ENCODE results near the gene SHISAL2B.
"Not testable (repeated sequence)": the region's sequence is repeated elsewhere in the genome, so short reads cannot be mapped to it uniquely, and the experiment has no call there.

Gene SHISAL2B

DNA sequence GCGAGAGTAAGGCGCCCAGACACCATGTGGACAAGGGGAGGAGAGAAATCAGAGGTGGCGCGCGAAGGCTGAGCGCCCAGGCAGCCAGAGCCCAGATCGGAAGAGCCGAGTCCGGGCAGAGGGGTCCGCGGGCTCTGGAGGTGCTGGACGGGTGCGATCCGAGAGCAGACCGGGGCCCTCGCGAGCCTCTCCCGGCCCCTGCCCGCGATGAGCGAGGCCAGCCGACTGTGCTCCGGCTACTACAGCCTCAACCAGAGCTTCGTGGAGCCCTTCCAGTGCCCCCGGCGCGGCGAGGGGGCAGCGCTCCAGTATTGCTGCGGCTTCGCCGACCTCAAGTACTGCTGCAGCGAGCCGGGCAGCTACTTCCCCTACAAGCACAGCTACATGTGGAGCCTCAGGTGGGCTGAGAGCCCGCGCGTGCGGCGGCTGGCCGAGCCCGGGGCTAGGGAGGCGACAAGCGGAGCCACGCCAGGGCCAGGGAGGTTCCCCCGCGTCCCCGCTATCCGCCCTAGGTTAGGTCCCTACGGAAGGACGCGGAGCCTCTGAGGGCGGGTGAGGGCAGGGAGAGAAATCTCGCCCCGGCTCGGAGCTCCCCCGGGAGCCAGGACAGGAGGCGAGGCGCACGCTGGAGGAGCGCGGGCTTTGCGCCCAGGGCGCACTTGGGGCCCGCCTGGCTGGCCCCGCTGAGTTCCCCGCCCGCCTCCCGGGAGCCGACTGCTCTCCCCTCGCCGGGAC lies at the start of gene SHISAL2B:
TSS of gene SHISAL2B (plus strand) at position 87 of the 735 bp plus-strand sequence. CDS start at position 208, 121 bp downstream.
- no peak for DNase-seq (ENCODE audit: extremely low read depth in 1 of 2, low read depth in 1 of 2)

- DNase-seq (ENCODE audit: extremely low read depth in 1 of 2, low read depth in 1 of 2): no peak
These were observed 45.5 kb upstream of the SHISAL2B start for GRCh38 chr5:64644831-64645230.

- no peak for DNase-seq (ENCODE audit: extremely low read depth in 1 of 2, low read depth in 1 of 2)
These were observed 44.1 kb upstream of the SHISAL2B start for GRCh38 chr5:64646169-64646568.

DNA sequence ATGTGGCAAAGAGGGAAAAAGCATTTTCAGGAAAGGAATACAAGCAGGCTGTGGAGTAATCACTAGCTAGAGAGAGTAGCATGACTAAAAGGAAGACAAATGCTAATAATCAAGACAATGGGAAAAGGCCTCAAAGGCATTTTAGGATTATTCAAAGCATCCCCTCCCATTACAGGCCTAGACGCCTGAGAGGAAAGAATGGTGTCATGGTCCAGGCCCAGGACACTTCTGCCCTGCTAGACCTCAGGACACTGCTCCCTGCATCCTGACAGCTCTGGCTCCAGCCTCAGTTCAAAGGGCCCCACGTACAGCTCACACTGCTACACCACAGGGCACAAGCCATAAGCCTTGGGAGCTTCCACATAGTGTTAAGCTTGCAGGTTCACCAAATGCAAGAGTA lies 40.8 kb upstream of the SHISAL2B start:
- DNase-seq (ENCODE audit: extremely low read depth in 1 of 2, low read depth in 1 of 2): no peak

DNA sequence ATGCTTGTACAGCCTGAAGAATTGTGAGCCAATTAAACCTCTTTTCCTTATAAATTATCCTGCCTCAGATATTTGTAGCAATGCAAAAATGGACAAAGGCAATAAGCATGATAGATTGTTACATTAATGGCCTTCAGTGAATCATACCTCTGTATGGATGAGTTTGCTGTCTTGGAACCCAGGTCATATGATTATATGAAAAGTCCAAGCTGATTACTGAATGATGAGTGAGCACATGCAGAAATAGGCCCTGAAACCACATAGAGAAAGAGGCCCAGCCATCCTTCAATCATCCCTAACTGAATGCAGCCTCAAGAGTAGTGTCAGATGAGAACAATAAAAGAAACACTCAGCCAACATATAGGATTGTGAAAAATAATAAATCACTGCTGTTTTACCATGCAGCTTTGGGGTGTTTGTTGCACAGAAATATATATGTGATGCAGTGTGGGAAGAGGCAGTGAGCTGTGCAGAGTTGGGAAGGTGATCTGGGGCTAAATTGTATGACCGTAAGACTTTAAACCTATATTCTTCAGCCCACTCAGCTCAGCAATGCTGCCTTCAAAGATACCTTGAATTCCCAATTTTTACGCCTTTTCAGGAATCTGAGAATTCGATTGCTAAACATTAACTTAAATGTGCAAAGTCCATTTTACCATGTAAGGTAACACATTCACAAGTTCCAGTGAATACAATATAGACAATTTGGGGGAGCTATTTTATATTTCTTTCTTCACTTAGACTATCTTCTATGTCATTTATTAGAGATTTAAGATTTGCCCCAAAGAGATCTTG lies 36.3 kb upstream of the SHISAL2B start:
- no peak for DNase-seq (ENCODE audit: extremely low read depth in 1 of 2, low read depth in 1 of 2)

DNA sequence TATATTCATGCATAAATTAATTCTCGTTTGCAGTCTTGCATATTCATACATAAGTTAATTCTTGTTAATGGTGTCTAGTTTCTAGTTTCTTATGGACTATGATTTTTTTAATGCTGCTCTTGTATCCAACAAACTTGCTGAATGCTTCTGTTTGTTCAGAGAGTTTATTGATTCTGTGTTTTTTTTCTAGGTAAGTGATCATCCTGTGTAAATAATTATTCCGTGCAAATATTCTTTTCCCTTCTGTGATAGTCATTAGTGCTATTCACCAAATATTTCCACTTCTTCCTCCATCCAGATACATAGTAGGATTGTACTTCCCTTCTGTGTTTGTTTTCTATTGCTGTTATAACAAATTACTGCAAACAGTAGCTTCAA lies 35.8 kb upstream of the SHISAL2B start:
- DNase-seq (ENCODE audit: extremely low read depth in 1 of 2, low read depth in 1 of 2): no peak

DNA sequence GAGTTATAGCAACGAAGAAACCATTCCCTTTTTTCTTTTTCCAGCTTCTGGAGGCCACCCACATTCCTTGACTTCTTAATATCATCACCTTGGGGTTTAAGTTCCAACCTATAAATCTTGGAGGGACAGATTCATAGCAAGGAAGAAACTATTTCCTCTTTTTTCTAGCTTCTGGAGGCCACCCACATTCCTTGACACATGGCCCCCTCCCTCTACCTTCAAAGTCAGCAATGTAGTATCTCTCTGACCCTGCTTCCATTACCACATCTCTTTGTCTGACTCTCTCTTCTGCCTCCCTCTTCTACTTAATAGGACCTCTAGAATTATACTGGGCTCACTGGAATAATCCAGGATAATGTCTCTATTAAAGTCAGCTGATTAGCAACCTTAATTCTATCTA lies 34.7 kb upstream of the SHISAL2B start:
- no peak for DNase-seq (ENCODE audit: extremely low read depth in 1 of 2, low read depth in 1 of 2)

- DNase-seq (ENCODE audit: extremely low read depth in 1 of 2, low read depth in 1 of 2): no peak
These were observed 31.0 kb upstream of the SHISAL2B start for GRCh38 chr5:64659289-64659688.

GRCh38 chr5:64663181-64663580 lies 27.1 kb upstream of the SHISAL2B start:
- not testable (repeated sequence) for DNase-seq (ENCODE audit: extremely low read depth in 1 of 2, low read depth in 1 of 2)

GRCh38 chr5:64665243-64665642 lies 25.1 kb upstream of the SHISAL2B start:
- DNase-seq (ENCODE audit: extremely low read depth in 1 of 2, low read depth in 1 of 2): no peak

DNA sequence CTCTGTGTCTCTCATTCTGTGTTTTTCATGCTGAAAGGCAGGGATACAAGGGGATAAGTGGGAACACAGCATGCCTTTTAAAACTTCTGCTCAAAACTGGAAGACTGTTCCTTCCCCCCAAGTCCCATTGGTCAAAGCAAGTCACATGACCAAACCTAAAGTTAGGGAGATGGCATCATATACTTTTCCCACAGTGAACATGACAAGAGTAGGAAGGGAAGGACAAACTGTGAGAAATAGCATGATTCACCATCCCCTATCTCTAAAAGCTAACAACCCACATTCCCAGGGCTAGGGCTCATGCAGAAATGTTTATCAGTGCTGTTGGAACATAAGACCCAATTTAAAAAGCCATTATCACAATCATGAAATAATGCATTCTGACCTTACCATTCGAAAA lies 24.2 kb upstream of the SHISAL2B start:
- DNase-seq (ENCODE audit: extremely low read depth in 1 of 2, low read depth in 1 of 2): no peak

- no peak for DNase-seq (ENCODE audit: extremely low read depth in 1 of 2, low read depth in 1 of 2)
These were observed 23.2 kb upstream of the SHISAL2B start for GRCh38 chr5:64667068-64667467.

- DNase-seq (ENCODE audit: extremely low read depth in 1 of 2, low read depth in 1 of 2): no peak
These were observed 20.0 kb upstream of the SHISAL2B start for GRCh38 chr5:64670277-64670676.

DNA sequence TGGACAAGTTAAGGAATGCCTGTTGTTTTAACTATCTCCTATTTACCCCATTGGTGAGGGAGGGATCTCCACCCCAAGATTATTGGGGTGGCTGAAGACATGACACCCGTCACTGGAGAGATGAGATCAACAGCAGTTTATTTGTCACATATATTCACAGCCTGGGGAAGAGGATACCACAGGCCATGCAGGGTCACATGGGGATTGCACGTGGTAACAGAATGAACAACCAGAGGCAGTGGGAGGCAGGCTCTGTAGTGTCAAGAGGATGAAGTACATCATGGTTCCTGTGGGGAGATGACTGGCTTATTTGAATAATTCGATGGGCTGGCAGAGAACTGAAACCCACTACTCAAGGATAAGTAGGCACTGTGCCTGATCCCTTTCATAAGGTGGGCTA lies 18.6 kb upstream of the SHISAL2B start:
- DNase-seq (ENCODE audit: extremely low read depth in 1 of 2, low read depth in 1 of 2): no peak

GRCh38 chr5:64678374-64678773 lies 11.9 kb upstream of the SHISAL2B start:
- DNase-seq (ENCODE audit: extremely low read depth in 1 of 2, low read depth in 1 of 2): no peak

GRCh38 chr5:64680289-64680688 lies 10.0 kb upstream of the SHISAL2B start:
- no peak for DNase-seq (ENCODE audit: extremely low read depth in 1 of 2, low read depth in 1 of 2)

GRCh38 chr5:64682608-64683007 lies 7.7 kb upstream of the SHISAL2B start:
- no peak for DNase-seq (ENCODE audit: extremely low read depth in 1 of 2, low read depth in 1 of 2)

GRCh38 chr5:64685866-64686265 lies 4.4 kb upstream of the SHISAL2B start:
- DNase-seq (ENCODE audit: extremely low read depth in 1 of 2, low read depth in 1 of 2): no peak

DNA sequence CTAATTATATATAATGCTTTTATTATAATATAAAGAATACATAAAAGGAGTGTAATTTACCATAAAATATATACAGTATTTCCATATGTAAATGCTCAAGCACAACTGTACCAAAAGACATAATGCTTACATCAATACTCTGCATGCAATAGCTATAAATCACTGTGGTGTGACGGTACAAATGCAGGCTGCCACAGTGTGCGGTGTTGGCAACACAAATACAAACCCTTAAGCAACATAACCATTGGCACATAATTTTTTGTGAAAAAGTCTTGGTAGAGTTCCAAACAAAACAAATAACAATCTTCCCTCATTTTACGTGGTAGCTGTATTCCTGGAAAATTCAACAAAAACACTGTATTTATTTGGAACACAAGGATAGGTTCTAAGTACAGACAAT lies 1.9 kb upstream of the SHISAL2B start:
- no peak for DNase-seq (ENCODE audit: extremely low read depth in 1 of 2, low read depth in 1 of 2)

DNA sequence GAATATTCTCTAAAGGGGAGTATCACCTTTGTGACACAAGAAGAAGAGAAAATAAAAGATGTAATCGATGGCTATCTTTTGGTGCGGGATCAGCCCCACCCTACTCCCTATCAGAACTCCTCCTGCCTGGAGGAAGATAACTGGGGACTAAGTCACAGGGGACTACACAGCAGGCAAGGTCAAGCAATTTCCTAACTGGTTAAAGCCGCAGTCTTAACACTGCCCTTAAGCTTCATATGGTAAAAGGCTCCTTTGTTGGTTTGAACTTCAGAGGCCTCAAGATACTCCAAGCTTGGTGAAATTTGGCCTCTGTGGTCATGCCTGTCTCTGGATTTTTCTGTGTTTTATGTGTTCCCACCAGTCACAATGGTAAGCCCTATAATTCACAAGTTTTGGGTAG lies 1.3 kb upstream of the SHISAL2B start:
- no peak for DNase-seq (ENCODE audit: extremely low read depth in 1 of 2, low read depth in 1 of 2)

GRCh38 chr5:64690104-64690416 lies 243 bp upstream of the SHISAL2B start:
- DNase-seq (ENCODE audit: extremely low read depth in 1 of 2, low read depth in 1 of 2): no peak

- DNase-seq (ENCODE audit: extremely low read depth in 1 of 2, low read depth in 1 of 2): no peak
These were observed 988 bp downstream of the SHISAL2B start for GRCh38 chr5:64691291-64691690.

GRCh38 chr5:64693636-64694035 lies 3.3 kb downstream of the SHISAL2B start:
- DNase-seq (ENCODE audit: extremely low read depth in 1 of 2, low read depth in 1 of 2): no peak

All from activated CD8-positive, alpha-beta memory T cell treated with anti-CD3 and anti-CD28 coated beads for 1 hour (primary cell).